Measurements from ENCODE around the gene ANKDD1B. TPM values are rescaled to one million over a fixed set of nuclear protein-coding genes. Genes with fewer than 3 reads are reported as not detected.

The ANKDD1B gene
- total RNA-seq, 1 donor from 2014 or later, result 0.43 TPM

DNA sequence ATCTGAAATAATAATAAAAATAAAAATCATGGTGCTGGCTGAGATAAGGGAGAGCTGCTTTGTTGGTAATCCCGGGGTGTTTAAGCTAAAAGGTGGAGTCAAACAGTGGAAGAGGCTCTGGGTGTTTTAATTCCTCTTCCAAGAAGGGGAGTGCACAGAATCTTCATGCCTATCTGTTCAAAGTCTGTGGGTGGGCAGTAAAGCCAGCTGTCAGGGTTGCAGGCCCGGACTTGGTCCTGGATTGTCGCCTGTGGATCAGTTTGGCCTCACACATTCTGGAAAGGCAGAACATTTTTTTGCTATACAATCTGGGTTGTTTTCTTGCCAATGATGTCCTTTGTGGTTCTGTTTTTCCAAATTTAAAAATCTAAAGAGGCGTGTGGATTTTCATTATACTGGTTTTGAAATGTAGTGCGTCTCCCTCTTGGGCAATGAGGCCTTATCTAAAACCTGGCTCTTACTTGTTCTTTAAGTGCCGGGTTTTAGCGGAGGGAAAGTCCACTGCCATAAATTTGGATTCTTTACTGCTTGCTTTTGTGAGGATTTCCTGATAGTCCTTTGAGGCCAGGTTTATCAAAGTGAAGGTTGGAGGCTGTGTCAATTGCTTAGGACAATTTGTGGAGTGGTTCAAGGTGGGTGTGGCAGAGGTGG is 5.8 kb downstream of the ANKDD1B start:
- DNase-seq (ENCODE audit: low spot score), result no peak

GRCh38 chr5:75617736-75618352 is 6.6 kb downstream of the ANKDD1B start:
- DNase-seq (ENCODE audit: low spot score), result no peak

DNA sequence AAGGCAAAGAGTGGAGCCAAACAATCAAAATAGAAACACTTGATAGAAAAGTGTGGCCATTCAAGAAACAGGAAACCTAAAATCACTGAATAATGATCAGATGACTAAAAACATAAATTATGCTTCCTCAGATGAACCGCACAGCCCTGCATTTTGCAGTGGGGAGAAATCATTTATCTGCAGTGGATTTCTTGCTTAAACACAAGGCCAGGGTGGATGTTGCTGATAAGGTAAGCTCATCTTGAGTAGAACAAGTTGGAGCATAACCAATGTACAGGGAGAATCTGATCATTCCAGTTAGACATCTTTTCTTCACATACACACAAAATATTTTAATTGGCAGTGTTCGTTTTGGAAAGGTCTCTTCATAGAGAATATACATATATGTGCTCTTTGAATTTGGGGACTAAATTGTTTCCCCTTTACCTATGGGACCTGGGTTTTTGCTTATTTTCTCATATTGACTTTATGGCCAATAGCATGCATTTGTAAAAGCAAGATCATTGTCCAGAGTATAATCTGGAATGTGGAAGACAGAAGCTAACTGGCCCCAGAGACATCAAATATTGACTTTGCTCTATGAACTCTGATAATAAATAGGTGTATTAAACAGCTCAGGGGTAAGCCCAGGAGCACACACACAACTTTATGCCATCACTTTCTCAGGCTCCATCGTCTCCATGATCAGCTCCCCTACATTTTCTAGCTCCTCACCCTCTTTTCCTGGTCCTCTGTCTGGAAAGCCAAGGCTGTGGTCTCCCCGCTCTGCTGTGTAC is 9.1 kb downstream of the ANKDD1B start:
- no peak for DNase-seq (ENCODE audit: low spot score)

GRCh38 chr5:75622564-75622963 is 11.3 kb downstream of the ANKDD1B start:
- no peak for DNase-seq (ENCODE audit: low spot score)

GRCh38 chr5:75623846-75624245 is 12.6 kb downstream of the ANKDD1B start:
- no peak for DNase-seq (ENCODE audit: low spot score)

DNA sequence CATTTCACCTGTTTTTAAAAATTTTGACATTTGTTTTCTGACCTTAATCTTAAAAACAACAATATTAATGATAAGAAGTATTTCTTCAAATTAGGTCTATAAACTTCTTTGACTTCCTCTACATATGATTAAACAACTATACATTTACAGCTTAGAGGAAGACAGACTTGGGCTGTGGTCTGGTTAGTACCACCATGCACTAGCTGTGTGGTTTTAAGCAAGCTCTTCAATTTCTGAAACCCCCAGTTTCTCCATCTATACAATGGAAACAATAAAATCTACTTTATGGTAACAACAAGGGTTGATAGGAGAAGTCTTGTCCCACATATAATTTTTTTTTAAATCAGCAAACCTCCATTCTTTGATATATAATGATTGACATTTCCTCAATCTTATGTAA is 15.7 kb downstream of the ANKDD1B start:
- no peak for DNase-seq (ENCODE audit: low spot score)

DNA sequence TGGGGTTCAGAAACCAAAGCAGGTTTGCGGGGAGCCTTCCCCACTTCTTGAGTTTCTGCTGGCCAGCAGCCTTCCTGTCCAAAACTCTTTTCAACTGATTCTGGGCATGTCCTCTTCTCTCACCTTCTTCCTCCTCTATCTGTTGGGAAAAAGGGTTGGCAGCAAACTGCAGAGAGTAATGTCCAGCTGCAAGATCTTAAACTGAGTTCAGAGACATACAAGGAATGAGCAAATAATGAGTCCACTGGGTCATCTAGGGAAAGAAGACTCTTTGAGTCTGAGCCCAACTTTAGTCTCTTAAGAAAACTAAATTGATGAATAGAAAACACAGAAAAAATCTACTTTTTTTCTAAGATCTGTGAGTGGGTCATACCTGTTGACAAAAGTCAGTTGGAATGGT is 16.5 kb downstream of the ANKDD1B start:
- no peak for DNase-seq (ENCODE audit: low spot score)

DNA sequence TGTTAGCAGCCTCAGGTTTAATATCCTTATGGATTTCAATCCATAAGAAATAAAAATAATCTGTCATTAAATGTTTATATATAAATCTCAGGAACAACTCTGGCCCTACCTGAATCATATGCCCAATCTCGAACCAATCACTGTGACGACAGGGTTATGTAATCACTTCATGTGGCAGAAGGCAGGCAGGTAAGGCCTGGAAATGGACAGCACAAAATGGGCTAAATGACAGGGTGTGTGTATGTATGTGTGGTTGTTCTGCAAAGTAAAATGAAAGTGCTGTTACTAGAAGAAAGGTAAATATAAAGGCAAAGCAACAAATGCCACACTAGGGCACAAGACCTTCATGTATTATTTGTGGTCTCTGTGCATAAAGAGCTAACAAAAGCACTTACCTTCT is 19.6 kb downstream of the ANKDD1B start:
- no peak for DNase-seq (ENCODE audit: low spot score)

DNA sequence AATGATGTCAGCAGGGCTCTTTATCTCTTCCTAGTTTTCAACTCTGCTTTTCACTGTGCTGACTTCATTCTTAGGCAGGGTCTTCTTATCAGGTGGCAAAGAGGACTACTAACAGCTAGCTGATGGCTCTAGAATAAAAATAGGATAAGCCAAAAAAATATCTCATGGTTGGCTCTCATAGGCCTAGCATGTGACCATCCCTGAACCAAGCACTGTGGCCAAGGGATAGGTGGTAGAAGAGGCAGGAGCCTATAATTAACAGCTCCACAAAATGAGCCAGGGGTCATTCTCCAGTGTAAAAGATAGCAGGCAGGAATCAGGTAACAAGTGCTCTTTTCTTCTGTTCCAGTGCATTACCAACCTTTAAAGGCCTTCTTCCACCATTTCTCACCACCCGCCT is 21.1 kb downstream of the ANKDD1B start:
- no peak for DNase-seq (ENCODE audit: low spot score)

- no peak for DNase-seq (ENCODE audit: low spot score)
Observed at GRCh38 chr5:75637949-75638348, 26.7 kb downstream of the ANKDD1B start.

- DNase-seq (ENCODE audit: low spot score), result no peak
Observed at GRCh38 chr5:75639535-75640311, 28.5 kb downstream of the ANKDD1B start.

GRCh38 chr5:75640395-75640794 is 29.1 kb downstream of the ANKDD1B start:
- no peak for DNase-seq (ENCODE audit: low spot score)

DNA sequence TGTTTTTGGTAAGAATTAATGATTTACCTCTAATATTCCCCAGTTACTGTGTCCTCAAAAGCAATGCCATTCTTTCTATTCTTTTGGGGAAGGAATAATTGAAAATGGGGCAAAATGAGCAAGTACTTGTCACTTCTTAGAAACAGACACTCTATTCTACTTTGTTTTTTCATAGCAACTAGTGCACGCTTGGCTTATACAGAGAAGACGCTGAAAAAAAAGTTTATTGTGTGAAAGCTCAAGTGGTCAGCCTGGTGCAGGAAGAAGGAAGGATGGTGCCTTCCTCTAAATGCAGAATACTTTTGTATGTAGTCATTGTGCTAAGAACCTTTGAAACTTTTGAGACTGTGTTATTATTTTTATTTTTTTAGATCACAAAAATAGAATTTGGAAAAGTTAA is 29.6 kb downstream of the ANKDD1B start:
- DNase-seq (ENCODE audit: low spot score), result no peak

DNA sequence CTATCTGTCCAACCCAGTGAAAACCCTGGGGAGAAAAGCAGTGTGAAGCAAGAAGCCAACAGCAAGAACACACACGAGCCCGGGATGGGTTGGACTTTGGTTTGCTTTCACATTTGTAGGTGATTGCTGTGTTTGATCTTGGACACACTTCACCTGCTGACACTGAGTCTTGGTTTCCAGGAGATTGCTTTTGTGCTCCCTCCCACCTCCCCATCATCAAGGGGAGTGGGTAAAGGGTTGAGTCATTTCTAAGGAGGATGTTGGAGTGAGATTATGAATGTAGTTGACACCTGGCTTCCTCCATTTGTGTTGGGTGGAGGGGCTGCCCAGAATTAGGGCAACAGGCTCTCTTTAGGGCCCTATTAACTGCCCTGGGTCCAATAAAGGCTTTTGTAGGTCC is 37.5 kb downstream of the ANKDD1B start:
- DNase-seq (ENCODE audit: low spot score), result no peak

DNA sequence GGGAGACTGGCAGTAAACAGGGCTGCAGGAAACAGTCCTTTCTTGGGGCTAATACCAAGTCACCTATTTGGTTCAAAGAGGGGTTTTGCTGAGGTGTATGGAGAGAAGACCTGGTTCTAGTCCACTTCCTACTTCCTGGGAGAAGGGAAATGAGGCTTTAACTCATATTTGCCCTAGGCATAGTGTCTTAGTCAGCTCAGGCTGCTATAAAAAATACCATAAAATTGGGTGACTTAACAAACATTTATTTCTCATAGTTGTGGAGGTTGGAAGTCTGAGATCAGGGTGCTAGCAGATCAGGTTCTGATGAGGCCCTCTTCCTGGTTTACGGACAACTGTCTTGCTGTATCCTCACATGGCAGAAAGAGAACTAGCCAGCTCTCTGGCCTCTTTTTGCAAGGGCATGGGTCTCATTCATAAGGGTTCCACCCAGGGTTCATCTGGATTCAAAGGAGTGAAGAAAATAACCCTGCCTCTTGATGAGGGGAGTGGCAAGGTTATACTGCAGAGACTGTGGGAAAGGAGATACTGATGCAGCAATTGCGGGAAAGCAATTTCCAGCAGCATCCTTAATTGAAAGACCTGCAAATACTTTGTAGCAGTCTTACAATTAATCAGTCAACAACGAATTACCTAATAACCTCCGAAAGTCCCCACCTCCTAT is 40.5 kb downstream of the ANKDD1B start:
- DNase-seq (ENCODE audit: low spot score), result no peak

DNA sequence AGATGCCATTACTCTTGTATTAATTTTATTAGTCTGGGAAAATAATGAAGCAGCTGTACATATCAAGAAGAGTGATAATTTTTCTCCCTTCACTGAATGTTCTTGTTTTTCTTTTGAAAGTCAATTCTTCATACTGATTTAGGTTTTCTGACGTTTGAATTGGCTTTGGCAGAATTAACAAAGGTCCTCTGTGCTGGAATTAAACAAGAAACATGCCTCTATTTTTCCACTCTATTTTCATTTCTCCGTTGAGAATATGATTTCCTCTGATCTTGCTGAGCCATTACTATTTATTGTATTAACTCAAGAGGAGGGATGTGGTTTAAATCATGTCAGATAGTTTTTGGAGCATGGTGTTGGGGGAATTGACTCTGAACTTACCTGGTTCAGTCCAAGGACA is 42.3 kb downstream of the ANKDD1B start:
- no peak for DNase-seq (ENCODE audit: low spot score)

GRCh38 chr5:75654693-75655295 is 43.5 kb downstream of the ANKDD1B start:
- no peak for DNase-seq (ENCODE audit: low spot score)

GRCh38 chr5:75656311-75657003 is 45.2 kb downstream of the ANKDD1B start:
- DNase-seq (ENCODE audit: low spot score), result no peak

DNA sequence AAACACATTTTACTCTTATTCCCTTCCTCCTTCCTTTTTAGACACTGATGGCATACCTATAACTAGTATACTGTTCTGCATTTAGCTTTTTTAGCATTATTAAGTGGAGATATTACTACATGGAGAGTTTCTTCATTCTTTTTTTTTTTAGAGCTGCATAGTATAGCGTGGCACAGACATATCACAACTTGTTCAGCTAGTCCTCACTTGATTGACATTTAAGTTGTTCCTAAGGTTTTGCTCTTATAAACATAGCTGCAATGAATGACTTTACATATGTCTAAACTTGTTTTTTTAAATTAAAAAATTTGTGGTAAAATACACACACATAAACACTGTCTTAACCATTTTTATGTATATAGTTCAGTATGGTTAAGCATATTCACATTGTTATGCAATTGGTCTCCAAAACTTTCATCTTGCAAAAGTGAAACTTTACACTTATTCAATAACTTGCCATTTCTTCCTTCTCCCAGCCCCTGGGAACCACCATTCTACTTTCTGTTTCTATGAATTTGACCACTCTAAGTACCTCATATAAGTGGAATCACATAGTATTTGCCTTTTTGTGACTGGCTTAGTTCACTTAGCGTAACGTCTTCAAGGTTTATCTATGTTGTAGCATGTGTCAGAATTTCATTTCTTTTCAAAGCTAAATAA is 48.7 kb downstream of the ANKDD1B start:
- no peak for DNase-seq (ENCODE audit: low spot score)
